ENCODE data around the gene RIT1. TPM values are rescaled to one million over a fixed set of nuclear protein-coding genes. Genes with fewer than 3 reads are reported as not detected.

Gene RIT1
- total RNA-seq, 1 experiment from 2014 or later: 14.7 TPM

DNA sequence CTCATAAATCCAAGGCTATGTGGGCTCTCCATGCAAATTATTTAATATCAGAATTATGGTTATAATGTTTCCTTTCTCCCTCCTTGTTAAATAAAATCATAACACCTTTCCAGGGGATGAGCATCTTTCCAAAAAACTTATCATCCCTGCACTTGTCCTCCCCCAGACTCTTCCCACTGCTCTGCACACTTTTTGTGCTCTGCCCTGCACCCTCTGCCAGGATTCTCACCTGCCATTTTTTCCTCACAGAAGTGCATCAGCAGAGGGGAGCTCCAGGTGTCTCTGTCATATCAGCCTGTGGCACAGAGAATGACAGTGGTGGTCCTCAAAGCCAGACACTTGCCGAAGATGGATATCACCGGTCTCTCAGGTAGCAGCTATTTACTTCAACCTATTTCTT, 30.9 kb downstream of the RIT1 start:
- Histone ChIP-seq H3K9me3 (ENCODE audit: low read length) (no peaks in the 10 kb centered on the region), H3K36me3 (ENCODE audit: low read depth, low read length) (no peaks in the 10 kb centered on the region), H3K27ac (ENCODE audit: low read length) (no peak overlapping the region), H3K79me2 (ENCODE audit: low read length) (no peaks in the 10 kb centered on the region), H3K4me1 (ENCODE audit: insufficient read depth, low read length) (peaks cover 10% of the 10 kb centered on the region), H4K20me1 (ENCODE audit: low read length) (no peaks in the 10 kb centered on the region), H2AFZ (ENCODE audit: low read length) (no peak overlapping the region), H3K4me3 (ENCODE audit: low read length) (no peak overlapping the region), H3K9ac (ENCODE audit: low read length) (no peak overlapping the region), H3K9me2 (replicated peaks; ENCODE audit: low read length) (no peaks in the 10 kb centered on the region), H3F3A (ENCODE audit: low read length, unreplicated experiment) (no peaks in the 10 kb centered on the region), H3K27me3 (ENCODE audit: low read length) (no peaks in the 10 kb centered on the region), H3K4me2 (ENCODE audit: low read length) (no peak overlapping the region)
- no peak for TF ChIP-seq EZH2 (IDR thresholded peaks at IDR 0.05; ENCODE audit: low read length, unreplicated experiment)
- no peak for TF ChIP-seq EZH2phosphoT487 (IDR thresholded peaks at IDR 0.05; ENCODE audit: borderline replicate concordance, low read length)
- TF ChIP-seq, protein P1, sequence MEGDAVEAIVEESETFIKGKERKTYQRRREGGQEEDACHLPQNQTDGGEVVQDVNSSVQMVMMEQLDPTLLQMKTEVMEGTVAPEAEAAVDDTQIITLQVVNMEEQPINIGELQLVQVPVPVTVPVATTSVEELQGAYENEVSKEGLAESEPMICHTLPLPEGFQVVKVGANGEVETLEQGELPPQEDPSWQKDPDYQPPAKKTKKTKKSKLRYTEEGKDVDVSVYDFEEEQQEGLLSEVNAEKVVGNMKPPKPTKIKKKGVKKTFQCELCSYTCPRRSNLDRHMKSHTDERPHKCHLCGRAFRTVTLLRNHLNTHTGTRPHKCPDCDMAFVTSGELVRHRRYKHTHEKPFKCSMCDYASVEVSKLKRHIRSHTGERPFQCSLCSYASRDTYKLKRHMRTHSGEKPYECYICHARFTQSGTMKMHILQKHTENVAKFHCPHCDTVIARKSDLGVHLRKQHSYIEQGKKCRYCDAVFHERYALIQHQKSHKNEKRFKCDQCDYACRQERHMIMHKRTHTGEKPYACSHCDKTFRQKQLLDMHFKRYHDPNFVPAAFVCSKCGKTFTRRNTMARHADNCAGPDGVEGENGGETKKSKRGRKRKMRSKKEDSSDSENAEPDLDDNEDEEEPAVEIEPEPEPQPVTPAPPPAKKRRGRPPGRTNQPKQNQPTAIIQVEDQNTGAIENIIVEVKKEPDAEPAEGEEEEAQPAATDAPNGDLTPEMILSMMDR (conservative IDR thresholded peaks at IDR 0.05; ENCODE audit: low read depth, low read length): no peak
- intact Hi-C loops (cut with micrococcal nuclease): no loop called here
- ChIA-PET CTCF (no interaction called here), POLR2A (ENCODE audit: unreplicated experiment) (interaction anchor here (0.6 kb wide), 1 partner anchor 64 kb away, joined by 5 read pairs; no protein-coding TSS in a partner anchor)
- BruUV-seq (replicated peaks): no TSS peak
- ATAC-seq (no peak), DNase-seq (no peak)

DNA sequence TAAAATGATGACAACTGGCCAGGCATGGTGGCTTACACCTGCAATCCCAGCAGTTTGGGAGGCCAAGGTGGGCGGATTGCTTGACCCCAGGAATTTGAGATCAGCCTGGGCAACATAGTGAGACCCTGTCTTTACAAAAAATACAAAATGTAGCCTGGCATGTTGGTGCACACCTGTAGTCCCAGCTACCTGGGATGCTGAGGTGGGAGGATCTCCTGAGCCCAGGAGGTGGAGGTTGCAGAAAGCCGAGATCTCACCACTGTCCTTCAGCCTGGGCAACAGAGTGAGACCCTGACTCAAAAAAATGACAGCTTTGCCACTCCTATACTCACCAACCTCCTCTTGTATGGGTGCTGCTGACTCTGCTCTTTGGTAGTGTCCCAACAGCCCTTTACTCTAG, 33.2 kb downstream of the RIT1 start:
- Histone ChIP-seq H3K4me3 (ENCODE audit: low read length) (no peak overlapping the region), H3K9me2 (replicated peaks; ENCODE audit: low read length) (no peaks in the 10 kb centered on the region), H3K9me3 (ENCODE audit: low read length) (no peaks in the 10 kb centered on the region), H3K27me3 (ENCODE audit: low read length) (no peaks in the 10 kb centered on the region), H3K9ac (ENCODE audit: low read length) (no peak overlapping the region), H4K20me1 (ENCODE audit: low read length) (no peaks in the 10 kb centered on the region), H3K79me2 (ENCODE audit: low read length) (no peaks in the 10 kb centered on the region), H2AFZ (ENCODE audit: low read length) (no peak overlapping the region), H3K27ac (ENCODE audit: low read length) (no peak overlapping the region), H3F3A (ENCODE audit: low read length, unreplicated experiment) (no peaks in the 10 kb centered on the region), H3K4me2 (ENCODE audit: low read length) (no peak overlapping the region), H3K36me3 (ENCODE audit: low read depth, low read length) (no peaks in the 10 kb centered on the region), H3K4me1 (ENCODE audit: insufficient read depth, low read length) (no peaks in the 10 kb centered on the region)
- TF ChIP-seq, protein P1 (conservative IDR thresholded peaks at IDR 0.05; ENCODE audit: low read depth, low read length): no peak
- no peak for TF ChIP-seq EZH2phosphoT487 (IDR thresholded peaks at IDR 0.05; ENCODE audit: borderline replicate concordance, low read length)
- no peak for TF ChIP-seq EZH2 (IDR thresholded peaks at IDR 0.05; ENCODE audit: low read length, unreplicated experiment)
- ChIA-PET CTCF (no interaction called here), POLR2A (ENCODE audit: unreplicated experiment) (no interaction called here)
- BruUV-seq (replicated peaks): no TSS peak
- intact Hi-C loops (cut with micrococcal nuclease): no loop called here
- ATAC-seq (no peak), DNase-seq (no peak)

DNA sequence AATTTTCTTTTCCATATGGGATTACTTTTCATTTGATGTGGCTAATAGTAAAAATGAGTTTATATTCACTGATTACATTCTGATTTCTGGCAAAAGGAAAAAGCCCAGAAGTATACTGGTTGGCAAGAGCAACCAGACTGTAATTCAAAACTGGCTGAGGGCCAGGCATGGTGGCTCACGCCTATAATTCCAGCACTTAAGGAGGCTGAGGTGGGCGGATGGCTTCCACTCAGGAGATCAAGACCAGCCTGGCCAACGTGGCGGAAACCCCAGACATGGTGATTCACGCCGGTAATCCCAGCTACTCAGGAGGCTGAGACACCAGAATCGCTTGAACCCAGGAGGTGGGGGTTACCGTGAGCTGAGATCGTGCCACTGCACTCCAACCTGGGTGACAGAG, 37.3 kb downstream of the RIT1 start:
- ChIA-PET POLR2A (ENCODE audit: unreplicated experiment) (no interaction called here), CTCF (no interaction called here)
- Histone ChIP-seq H3K27ac (ENCODE audit: low read length) (no peak overlapping the region), H3K4me3 (ENCODE audit: low read length) (no peak overlapping the region), H3K36me3 (ENCODE audit: low read depth, low read length) (no peaks in the 10 kb centered on the region), H3K27me3 (ENCODE audit: low read length) (no peaks in the 10 kb centered on the region), H3K4me1 (ENCODE audit: insufficient read depth, low read length) (no peaks in the 10 kb centered on the region), H3F3A (ENCODE audit: low read length, unreplicated experiment) (no peaks in the 10 kb centered on the region), H3K9ac (ENCODE audit: low read length) (no peak overlapping the region), H3K9me2 (replicated peaks; ENCODE audit: low read length) (no peaks in the 10 kb centered on the region), H3K79me2 (ENCODE audit: low read length) (no peaks in the 10 kb centered on the region), H3K4me2 (ENCODE audit: low read length) (no peak overlapping the region), H3K9me3 (ENCODE audit: low read length) (no peaks in the 10 kb centered on the region), H4K20me1 (ENCODE audit: low read length) (no peaks in the 10 kb centered on the region), H2AFZ (ENCODE audit: low read length) (no peak overlapping the region)
- ATAC-seq (peak; percentile 56), DNase-seq (peak; percentile 37)
- BruUV-seq (replicated peaks): no TSS peak
- no peak for TF ChIP-seq EZH2 (IDR thresholded peaks at IDR 0.05; ENCODE audit: low read length, unreplicated experiment)
- TF ChIP-seq, protein P1 (conservative IDR thresholded peaks at IDR 0.05; ENCODE audit: low read depth, low read length): no peak
- no peak for TF ChIP-seq EZH2phosphoT487 (IDR thresholded peaks at IDR 0.05; ENCODE audit: borderline replicate concordance, low read length)
- intact Hi-C loops (cut with micrococcal nuclease): no loop called here
